Hematopoietic multipotent progenitor cell (in vitro differentiated cells): ENCODE data around the gene SMIM1. TPM values are rescaled to one million over a fixed set of nuclear protein-coding genes. Genes with fewer than 3 reads are reported as not detected.

Source experiments
- DNase-seq, 3 donors: peaks; one replicate each; pipeline ENCODE4 v3.0.0-alpha.2; 2011 to 2015; ENCODE audit warnings: low read depth in 2 of 3, low spot score in 2 of 3
- small RNA-seq: library from RNA; depleted of rRNA; stranded (forward); fragments of <200 nt; gene quantifications from one replicate; pipeline ENCODE3, GENCODE V24; 2012
- total RNA-seq: library from RNA; depleted of rRNA; stranded (reverse); fragments of >200 nt; gene quantifications from one replicate; pipeline ENCODE4 v1.2.3, GENCODE V29; 2012

SMIM1 gene
- total RNA-seq, 1 donor: 15.6 TPM

- DNase-seq: no peak
Observed at GRCh38 chr1:3817138-3817740, 44.7 kb downstream of the SMIM1 start.

GRCh38 chr1:3817821-3818597, 45.5 kb downstream of the SMIM1 start:
- no peak for DNase-seq

GRCh38 chr1:3819771-3820200, 47.2 kb downstream of the SMIM1 start:
- no peak for DNase-seq

GRCh38 chr1:3820316-3820715, 47.8 kb downstream of the SMIM1 start:
- DNase-seq: no peak

- DNase-seq: no peak
Observed at GRCh38 chr1:3821004-3821403, 48.5 kb downstream of the SMIM1 start.

- DNase-seq: no peak
Observed at GRCh38 chr1:3821447-3821846, 48.9 kb downstream of the SMIM1 start.

- DNase-seq: no peak
Observed at GRCh38 chr1:3821908-3822307, 49.4 kb downstream of the SMIM1 start.

GRCh38 chr1:3822421-3822820, 49.9 kb downstream of the SMIM1 start:
- no peak for DNase-seq

- DNase-seq: no peak
Observed at GRCh38 chr1:3824650-3825049, 52.1 kb downstream of the SMIM1 start.

- DNase-seq: no peak
Observed at GRCh38 chr1:3825356-3825755, 52.8 kb downstream of the SMIM1 start.

Small RNAs within 50 kb of the gene (small RNA-seq; reads per million reads assigned to genes)
- gene RF02197 (not detected), gene RN7SL574P (not detected)

Other genes with a start within 250 kb of the SMIM1 start
- gene MEGF6, start 161.2 kb upstream of the SMIM1 start, total RNA-seq: 74.1 TPM
- gene TPRG1L, start 147.7 kb upstream of the SMIM1 start, total RNA-seq: 18.9 TPM
- gene WRAP73, start 122.6 kb upstream of the SMIM1 start, total RNA-seq: 28.0 TPM
- gene TP73, start 120.2 kb upstream of the SMIM1 start, total RNA-seq: under 0.01 TPM
- gene CCDC27, start 20.3 kb upstream of the SMIM1 start, total RNA-seq: not detected
- gene LRRC47, start 23.7 kb downstream of the SMIM1 start, total RNA-seq: 27.7 TPM
- 15.3 TPM for gene CEP104, start 84.5 kb downstream of the SMIM1 start, total RNA-seq
- gene DFFB, start 84.7 kb downstream of the SMIM1 start, total RNA-seq: 15.6 TPM
- 33.7 TPM for gene C1orf174, start 127.5 kb downstream of the SMIM1 start, total RNA-seq